ENCODE results near the gene ATXN7L1.

ATXN7L1 gene

DNA sequence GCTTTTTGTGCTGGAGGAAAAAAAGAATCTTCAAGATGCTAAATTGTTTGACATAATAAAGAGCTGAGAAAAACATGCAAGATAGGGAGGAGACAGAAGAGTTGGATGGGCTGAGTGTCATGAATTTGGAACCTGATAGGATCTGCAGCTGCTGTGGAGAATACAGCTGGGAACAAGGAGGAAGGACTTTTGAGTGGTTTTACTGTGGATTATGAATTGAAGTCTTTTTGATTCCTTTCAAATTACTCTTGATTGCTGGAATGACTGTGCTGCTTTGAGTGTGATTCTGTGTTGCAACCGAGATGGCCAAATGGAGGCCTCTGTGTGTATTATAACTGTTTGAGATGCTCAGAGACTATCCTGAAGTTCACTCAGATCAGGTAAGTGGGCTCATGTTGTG is 299.1 kb downstream of the ATXN7L1 start:
- Histone ChIP-seq H3K4me1 (ENCODE audit: control insufficient read depth in 1 of 2, insufficient read depth in 2 of 2, low read length in 2 of 2) (peaks cover 0 to 8% of the 10 kb centered on the region in 2 donors), H3K9me3 (ENCODE audit: control insufficient read depth in 1 of 2, low read length in 2 of 2) (no peaks in the 10 kb centered on the region), H3K27ac (ENCODE audit: low read depth, low read length) (no peak overlapping the region), H3K27me3 (ENCODE audit: control insufficient read depth in 1 of 2, insufficient read depth in 2 of 2, low read length in 2 of 2) (no peaks in the 10 kb centered on the region), H3K9ac (ENCODE audit: low read depth in 1 of 2, low read length in 2 of 2) (no peak overlapping the region), H3K36me3 (ENCODE audit: control insufficient read depth in 1 of 2, insufficient read depth in 2 of 2, low read length in 2 of 2) (no peaks in the 10 kb centered on the region), H3K4me3 (ENCODE audit: low read depth in 1 of 2, low read length in 2 of 2) (no peak overlapping the region)

- no peaks in the 10 kb centered on the region for H3K9me3 ChIP-seq (ENCODE audit: control insufficient read depth in 1 of 2, low read length in 2 of 2)
- no peaks in the 10 kb centered on the region for H3K27me3 ChIP-seq (ENCODE audit: control insufficient read depth in 1 of 2, insufficient read depth in 2 of 2, low read length in 2 of 2)
- H3K27ac ChIP-seq (ENCODE audit: low read depth, low read length) = no peak overlapping the region
- no peak overlapping the region for H3K9ac ChIP-seq (ENCODE audit: low read depth in 1 of 2, low read length in 2 of 2)
- H3K36me3 ChIP-seq (ENCODE audit: control insufficient read depth in 1 of 2, insufficient read depth in 2 of 2, low read length in 2 of 2) = peaks cover 8 to 12% of the 10 kb centered on the region in 2 donors
- H3K4me3 ChIP-seq (ENCODE audit: low read depth in 1 of 2, low read length in 2 of 2) = no peak overlapping the region
- no peaks in the 10 kb centered on the region for H3K4me1 ChIP-seq (ENCODE audit: control insufficient read depth in 1 of 2, insufficient read depth in 2 of 2, low read length in 2 of 2)
These were observed 304.5 kb downstream of the ATXN7L1 start for GRCh38 chr7:105571891-105572290.

DNA sequence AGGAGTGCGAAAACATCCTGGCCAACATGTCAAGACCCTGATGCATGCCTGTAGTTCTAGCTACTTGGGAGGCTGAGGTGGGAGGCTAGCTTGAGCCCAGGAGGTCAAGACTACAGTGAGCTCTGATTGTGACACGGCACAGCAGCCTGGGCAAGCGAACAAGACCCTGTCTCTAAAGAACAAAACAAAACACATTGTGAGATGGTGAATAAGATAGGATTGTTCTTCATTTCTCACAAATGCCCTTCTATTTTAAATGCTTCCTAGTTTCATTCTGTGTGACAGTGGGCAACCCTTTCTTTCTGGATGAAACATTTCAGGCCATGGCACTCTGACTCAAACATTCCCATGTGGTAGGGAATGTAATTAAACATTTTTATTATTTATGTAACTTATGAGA is 308.6 kb downstream of the ATXN7L1 start:
- no peak overlapping the region for H3K27ac ChIP-seq (ENCODE audit: low read depth, low read length)

GRCh38 chr7:105567024-105567423 is 309.4 kb downstream of the ATXN7L1 start:
- no peak overlapping the region for H3K4me3 ChIP-seq (ENCODE audit: low read depth in 1 of 2, low read length in 2 of 2)
- H3K27me3 ChIP-seq (ENCODE audit: control insufficient read depth in 1 of 2, insufficient read depth in 2 of 2, low read length in 2 of 2) = no peaks in the 10 kb centered on the region
- no peak overlapping the region for H3K27ac ChIP-seq (ENCODE audit: low read depth, low read length)
- peaks cover 15 to 42% of the 10 kb centered on the region in 2 donors for H3K36me3 ChIP-seq (ENCODE audit: control insufficient read depth in 1 of 2, insufficient read depth in 2 of 2, low read length in 2 of 2)
- no peaks in the 10 kb centered on the region for H3K9me3 ChIP-seq (ENCODE audit: control insufficient read depth in 1 of 2, low read length in 2 of 2)
- no peak overlapping the region for H3K9ac ChIP-seq (ENCODE audit: low read depth in 1 of 2, low read length in 2 of 2)
- H3K4me1 ChIP-seq (ENCODE audit: control insufficient read depth in 1 of 2, insufficient read depth in 2 of 2, low read length in 2 of 2) = no peaks in the 10 kb centered on the region

More for the DNA sequence above, 308.6 kb downstream of the ATXN7L1 start:
- H3K9ac ChIP-seq (ENCODE audit: low read depth in 1 of 2, low read length in 2 of 2) = no peak overlapping the region
- no peaks in the 10 kb centered on the region for H3K4me1 ChIP-seq (ENCODE audit: control insufficient read depth in 1 of 2, insufficient read depth in 2 of 2, low read length in 2 of 2)
- no peaks in the 10 kb centered on the region for H3K9me3 ChIP-seq (ENCODE audit: control insufficient read depth in 1 of 2, low read length in 2 of 2)
- H3K36me3 ChIP-seq (ENCODE audit: control insufficient read depth in 1 of 2, insufficient read depth in 2 of 2, low read length in 2 of 2) = peaks cover 15 to 39% of the 10 kb centered on the region in 2 donors
- H3K4me3 ChIP-seq (ENCODE audit: low read depth in 1 of 2, low read length in 2 of 2) = no peak overlapping the region
- no peaks in the 10 kb centered on the region for H3K27me3 ChIP-seq (ENCODE audit: control insufficient read depth in 1 of 2, insufficient read depth in 2 of 2, low read length in 2 of 2)

GRCh38 chr7:105565190-105565589 is 311.2 kb downstream of the ATXN7L1 start:
- Histone ChIP-seq H3K27me3 (ENCODE audit: control insufficient read depth in 1 of 2, insufficient read depth in 2 of 2, low read length in 2 of 2) (no peaks in the 10 kb centered on the region), H3K36me3 (ENCODE audit: control insufficient read depth in 1 of 2, insufficient read depth in 2 of 2, low read length in 2 of 2) (peaks cover 15 to 55% of the 10 kb centered on the region in 2 donors), H3K9me3 (ENCODE audit: control insufficient read depth in 1 of 2, low read length in 2 of 2) (no peaks in the 10 kb centered on the region), H3K27ac (ENCODE audit: low read depth, low read length) (no peak overlapping the region), H3K4me1 (ENCODE audit: control insufficient read depth in 1 of 2, insufficient read depth in 2 of 2, low read length in 2 of 2) (no peaks in the 10 kb centered on the region), H3K4me3 (ENCODE audit: low read depth in 1 of 2, low read length in 2 of 2) (no peak overlapping the region), H3K9ac (ENCODE audit: low read depth in 1 of 2, low read length in 2 of 2) (no peak overlapping the region)

- H3K4me1 ChIP-seq (ENCODE audit: control insufficient read depth in 1 of 2, insufficient read depth in 2 of 2, low read length in 2 of 2) = no peaks in the 10 kb centered on the region
- H3K27ac ChIP-seq (ENCODE audit: low read depth, low read length) = no peak overlapping the region
- H3K27me3 ChIP-seq (ENCODE audit: control insufficient read depth in 1 of 2, insufficient read depth in 2 of 2, low read length in 2 of 2) = no peaks in the 10 kb centered on the region
- no peak overlapping the region for H3K9ac ChIP-seq (ENCODE audit: low read depth in 1 of 2, low read length in 2 of 2)
- H3K9me3 ChIP-seq (ENCODE audit: control insufficient read depth in 1 of 2, low read length in 2 of 2) = no peaks in the 10 kb centered on the region
- H3K4me3 ChIP-seq (ENCODE audit: low read depth in 1 of 2, low read length in 2 of 2) = no peak overlapping the region
- H3K36me3 ChIP-seq (ENCODE audit: control insufficient read depth in 1 of 2, insufficient read depth in 2 of 2, low read length in 2 of 2) = peaks cover 5 to 58% of the 10 kb centered on the region in 2 donors
These were observed 316.5 kb downstream of the ATXN7L1 start for GRCh38 chr7:105559926-105560325.

Measured in duodenal mucosa (tissue), 2 donors.